ENCODE measurements around the gene ZNF616.

- no peak for TF ChIP-seq CTCF (IDR thresholded peaks at IDR 0.05)
- no peak for TF ChIP-seq POLR2A (IDR thresholded peaks at IDR 0.05)
Observed at GRCh38 chr19:52115526-52116053, 24.1 kb downstream of the ZNF616 start.
